Measurements from ENCODE around the gene LINS1. TPM values are rescaled to one million over a fixed set of nuclear protein-coding genes. Genes with fewer than 3 reads are reported as not detected.

LINS1 gene
- polyA plus RNA-seq, 5 donors = 21.3 to 30.4 (median 25.8) TPM

Other genes starting within 250 kb of the LINS1 start
- gene CERS3, start 73.2 kb downstream of the LINS1 start, polyA plus RNA-seq (ENCODE audit: insufficient read depth in 1 of 5, insufficient read length in 5 of 5, low replicate concordance in 1 of 5) = under 1 TPM; 0.08 to 0.30 (median 0.18) TPM
- 10 to 100 TPM; 10.3 to 14.3 (median 13.0) TPM for gene ASB7, start 405 bp upstream of the LINS1 start, polyA plus RNA-seq (ENCODE audit: insufficient read depth in 1 of 5, insufficient read length in 5 of 5, low replicate concordance in 1 of 5)